Parathyroid adenoma (tissue), 2 donors: ENCODE results near the gene TGFB1.
A peak's percentile ranks its signal among the peaks of the same experiment; 100 is the strongest.
"Not testable (repeated sequence)": the region's sequence is repeated elsewhere in the genome, so short reads cannot be mapped to it uniquely, and the experiment has no call there.

Experiments used
- H2AFZ ChIP-seq: fragments of 300-600 bp; sonication (generic); one replicate; pipeline ENCODE4 v1.7.0; 2017; ENCODE audit warnings: antibody characterized with exemption, mild to moderate bottlenecking
- H3K27ac ChIP-seq: fragments of 300-600 bp; sonication (generic); one replicate; pipeline ENCODE4 v1.7.0; 2017
- H3K27me3 ChIP-seq: fragments of 300-600 bp; sonication (generic); one replicate; pipeline ENCODE4 v1.7.0; 2017; ENCODE audit warnings: low read length; ENCODE audit not compliant: control insufficient read depth, insufficient read depth
- H3K36me3 ChIP-seq: fragments of 300-600 bp; sonication (generic); one replicate; pipeline ENCODE4 v1.7.0; 2017; ENCODE audit warnings: low read length; ENCODE audit not compliant: control insufficient read depth, insufficient read depth
- H3K4me1 ChIP-seq: fragments of 300-600 bp; sonication (generic); one replicate; pipeline ENCODE4 v1.7.0; 2017; ENCODE audit warnings: control low read depth
- H3K4me2 ChIP-seq: fragments of 300-600 bp; sonication (generic); one replicate; pipeline ENCODE4 v1.7.0; 2017; ENCODE audit warnings: low read length
- H3K4me3 ChIP-seq: fragments of 300-600 bp; sonication (generic); one replicate; pipeline ENCODE4 v1.7.0; 2017; ENCODE audit warnings: low read depth, low read length
- H3K79me2 ChIP-seq: fragments of 300-600 bp; sonication (generic); one replicate; pipeline ENCODE4 v1.7.0; 2017; ENCODE audit warnings: control low read depth
- H3K9ac ChIP-seq: fragments of 300-600 bp; sonication (generic); one replicate; pipeline ENCODE4 v1.7.0; 2017; ENCODE audit warnings: mild to moderate bottlenecking
- H3K9me3 ChIP-seq: fragments of 300-600 bp; sonication (generic); one replicate; pipeline ENCODE4 v1.7.0; 2017; ENCODE audit warnings: low read length; ENCODE audit not compliant: control insufficient read depth
- CTCF ChIP-seq: fragments of 300-600 bp; sonication (generic); IDR thresholded peaks from one replicate; pipeline ENCODE4 v1.7.0; 2017; ENCODE audit warnings: antibody characterized with exemption, mild to moderate bottlenecking
- donor health status: primary hyperparathyroidism.

The TGFB1 gene

GRCh38 chr19:41351339-41352245, 2.1 kb downstream of the TGFB1 start:
- peak overlapping the region; percentile 19 for H3K27ac ChIP-seq

GRCh38 chr19:41350735-41351338, 2.9 kb downstream of the TGFB1 start:
- H2AFZ ChIP-seq: peak overlapping the region; percentile 73
- peak overlapping the region; percentile 19 for H3K27ac ChIP-seq
- H3K36me3 ChIP-seq: no peaks in the 10 kb centered on the region
- no peaks in the 10 kb centered on the region for H3K9me3 ChIP-seq
- H3K4me2 ChIP-seq: peak overlapping the region; percentile 97
- no peak for TF ChIP-seq CTCF
- H3K79me2 ChIP-seq: no peaks in the 10 kb centered on the region
- no peaks in the 10 kb centered on the region for H3K27me3 ChIP-seq
- no peaks in the 10 kb centered on the region for H3K4me1 ChIP-seq
- H3K9ac ChIP-seq: no peak overlapping the region
- peak overlapping the region; percentile 77 for H3K4me3 ChIP-seq

More at GRCh38 chr19:41351339-41352245, 2.1 kb downstream of the TGFB1 start:
- Histone ChIP-seq H3K27me3 (no peaks in the 10 kb centered on the region), H3K4me1 (no peaks in the 10 kb centered on the region), H3K4me3 (peak overlapping the region; percentile 77), H3K79me2 (no peaks in the 10 kb centered on the region), H3K9ac (no peak overlapping the region), H2AFZ (peak overlapping the region; percentile 73), H3K9me3 (no peaks in the 10 kb centered on the region), H3K36me3 (no peaks in the 10 kb centered on the region), H3K4me2 (peak overlapping the region; percentile 97)
- TF ChIP-seq CTCF: no peak

GRCh38 chr19:41346916-41347315, 6.8 kb downstream of the TGFB1 start:
- H2AFZ ChIP-seq, H3K9me3 ChIP-seq, H3K36me3 ChIP-seq, H3K27me3 ChIP-seq, H3K4me3 ChIP-seq, H3K4me2 ChIP-seq, H3K79me2 ChIP-seq, H3K27ac ChIP-seq, H3K4me1 ChIP-seq, H3K9ac ChIP-seq: not testable (repeated sequence)

GRCh38 chr19:41344162-41344561, 9.6 kb downstream of the TGFB1 start:
- Histone ChIP-seq H2AFZ (no peak overlapping the region), H3K27me3 (no peaks in the 10 kb centered on the region), H3K27ac (no peak overlapping the region), H3K4me1 (no peaks in the 10 kb centered on the region), H3K9me3 (no peaks in the 10 kb centered on the region), H3K4me3 (no peak overlapping the region), H3K4me2 (no peak overlapping the region), H3K79me2 (no peaks in the 10 kb centered on the region), H3K9ac (no peak overlapping the region), H3K36me3 (no peaks in the 10 kb centered on the region)
- TF ChIP-seq CTCF: no peak

GRCh38 chr19:41341669-41342490, 11.8 kb downstream of the TGFB1 start:
- Histone ChIP-seq H3K36me3 (no peaks in the 10 kb centered on the region), H3K9ac (no peak overlapping the region), H3K27me3 (no peaks in the 10 kb centered on the region), H3K79me2 (no peaks in the 10 kb centered on the region), H3K4me3 (no peak overlapping the region), H3K4me2 (no peak overlapping the region), H2AFZ (peak overlapping the region; percentile 56), H3K4me1 (no peaks in the 10 kb centered on the region), H3K9me3 (no peaks in the 10 kb centered on the region), H3K27ac (no peak overlapping the region)
- TF ChIP-seq CTCF: peak; percentile 77
